RPMI7951 (cell line): ENCODE results near the gene MAFF. TPM values are rescaled to one million over a fixed set of nuclear protein-coding genes. Genes with fewer than 3 reads are reported as not detected.
"Not testable (repeated sequence)": the region's sequence is repeated elsewhere in the genome, so short reads cannot be mapped to it uniquely, and the experiment has no call there.

Experiments
- DNase-seq: peaks from one replicate; pipeline ENCODE4 v3.0.0-alpha.2; 2012; ENCODE audit warnings: low read depth
- total RNA-seq: library from RNA; depleted of rRNA; stranded (reverse); fragments of >200 nt; shearing (Covaris generic); gene quantifications from 2 replicates; pipeline ENCODE4 v1.2.3, GENCODE V29; 2014; rRNA removed

The MAFF gene
- total RNA-seq = 6.4 and 9.1 TPM in 2 replicates

GRCh38 chr22:38201711-38202436 is at the start of gene MAFF:
Gene MAFF (plus strand): TSS chr22:38201994. CDS start chr22:38213854, 11,860 bp downstream.
- DNase-seq = peak; percentile 94

GRCh38 chr22:38153821-38154562 is 47.8 kb upstream of the MAFF start:
- no peak for DNase-seq

- not testable (repeated sequence) for DNase-seq
Measured at GRCh38 chr22:38154563-38154915, 47.3 kb upstream of the MAFF start.

GRCh38 chr22:38155703-38156102 is 46.1 kb upstream of the MAFF start:
- DNase-seq = no peak

GRCh38 chr22:38162881-38163843 is 38.6 kb upstream of the MAFF start:
- DNase-seq = no peak

- DNase-seq = no peak
Measured at GRCh38 chr22:38163844-38164550, 37.8 kb upstream of the MAFF start.

GRCh38 chr22:38164551-38164918 is 37.3 kb upstream of the MAFF start:
- DNase-seq = no peak

- no peak for DNase-seq
Measured at GRCh38 chr22:38165922-38166593, 35.7 kb upstream of the MAFF start.

GRCh38 chr22:38167988-38168407 is 33.8 kb upstream of the MAFF start:
- no peak for DNase-seq

- no peak for DNase-seq
Measured at GRCh38 chr22:38169116-38169515, 32.7 kb upstream of the MAFF start.

GRCh38 chr22:38170469-38170868 is 31.3 kb upstream of the MAFF start:
- no peak for DNase-seq

- DNase-seq = peak; percentile 65
Measured at GRCh38 chr22:38171927-38172831, 29.6 kb upstream of the MAFF start.

- peak; percentile 74 for DNase-seq
Measured at GRCh38 chr22:38172832-38173640, 28.8 kb upstream of the MAFF start.

GRCh38 chr22:38173641-38173906 is 28.2 kb upstream of the MAFF start:
- DNase-seq = no peak

GRCh38 chr22:38174626-38175025 is 27.2 kb upstream of the MAFF start:
- DNase-seq = no peak

- no peak for DNase-seq
Measured at GRCh38 chr22:38175206-38176118, 26.3 kb upstream of the MAFF start.

- DNase-seq = peak; percentile 99
Measured at GRCh38 chr22:38176170-38176741, 25.5 kb upstream of the MAFF start.

- DNase-seq = no peak
Measured at GRCh38 chr22:38177044-38177443, 24.8 kb upstream of the MAFF start.
